Neural cell (in vitro differentiated cells): ENCODE results near the gene ADPRHL1.

ENCODE experiments used
- EZH2 ChIP-seq: fragments of 200-600, 300-800 bp; shearing (Covaris generic), sonication (generic); IDR thresholded peaks from 2 replicates; pipeline ENCODE4 v1.6.1; 2014; ENCODE audit warnings: antibody characterized with exemption, low read length, borderline replicate concordance, mild to moderate bottlenecking; ENCODE audit not compliant: insufficient read depth, poor library complexity, severe bottlenecking
- MXI1 ChIP-seq: fragments of 450-650 bp; conservative IDR thresholded peaks from 2 replicates; pipeline ENCODE4 v1.6.1; 2014; ENCODE audit warnings: antibody characterized with exemption, mild to moderate bottlenecking; ENCODE audit not compliant: poor library complexity, severe bottlenecking
- RAD21 ChIP-seq: fragments of 450-650 bp; conservative IDR thresholded peaks from 2 replicates; pipeline ENCODE4 v1.6.1; 2014; ENCODE audit warnings: antibody characterized with exemption, mild to moderate bottlenecking, moderate library complexity
- SMC3 ChIP-seq: fragments of 450-650 bp; conservative IDR thresholded peaks from 2 replicates; pipeline ENCODE4 v1.6.1; 2014; ENCODE audit warnings: antibody characterized with exemption, mild to moderate bottlenecking, moderate library complexity; ENCODE audit not compliant: poor library complexity
- TF ChIP-seq, protein P1 (sequence below): fragments of 450-650 bp; IDR thresholded peaks from 2 replicates; pipeline ENCODE4 v1.5.1; 2014; ENCODE audit warnings: antibody characterized with exemption, mild to moderate bottlenecking, moderate library complexity; ENCODE audit not compliant: poor library complexity, severe bottlenecking
- TF ChIP-seq, protein P2 (sequence below): IDR thresholded peaks from 2 replicates; pipeline ENCODE4 v1.6.1; 2012; ENCODE audit warnings: borderline replicate concordance

DNA sequence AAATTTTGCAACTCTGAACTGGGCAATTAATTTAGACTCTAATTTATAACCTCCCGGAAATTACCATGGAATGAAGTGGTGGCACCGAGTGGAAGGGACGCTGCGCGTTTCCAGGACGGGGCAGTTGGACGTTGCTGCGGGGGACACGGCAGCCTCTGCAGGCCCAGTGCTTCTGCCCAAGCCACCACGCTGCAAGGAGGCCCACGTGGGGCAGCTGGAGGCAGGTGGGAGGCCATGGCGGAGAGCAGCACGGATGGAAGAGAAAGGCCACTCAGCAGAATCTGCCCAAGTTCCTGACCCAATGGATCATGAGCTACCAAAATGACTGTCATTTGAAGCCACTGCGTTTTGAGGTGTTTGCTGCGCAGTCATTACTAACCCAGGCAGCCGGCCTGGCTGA is 11.2 kb upstream of the ADPRHL1 start:
- TF ChIP-seq EZH2 (no peak), SMC3 (no peak), RAD21 (no peak), MXI1 (no peak)
- TF ChIP-seq, protein P1, sequence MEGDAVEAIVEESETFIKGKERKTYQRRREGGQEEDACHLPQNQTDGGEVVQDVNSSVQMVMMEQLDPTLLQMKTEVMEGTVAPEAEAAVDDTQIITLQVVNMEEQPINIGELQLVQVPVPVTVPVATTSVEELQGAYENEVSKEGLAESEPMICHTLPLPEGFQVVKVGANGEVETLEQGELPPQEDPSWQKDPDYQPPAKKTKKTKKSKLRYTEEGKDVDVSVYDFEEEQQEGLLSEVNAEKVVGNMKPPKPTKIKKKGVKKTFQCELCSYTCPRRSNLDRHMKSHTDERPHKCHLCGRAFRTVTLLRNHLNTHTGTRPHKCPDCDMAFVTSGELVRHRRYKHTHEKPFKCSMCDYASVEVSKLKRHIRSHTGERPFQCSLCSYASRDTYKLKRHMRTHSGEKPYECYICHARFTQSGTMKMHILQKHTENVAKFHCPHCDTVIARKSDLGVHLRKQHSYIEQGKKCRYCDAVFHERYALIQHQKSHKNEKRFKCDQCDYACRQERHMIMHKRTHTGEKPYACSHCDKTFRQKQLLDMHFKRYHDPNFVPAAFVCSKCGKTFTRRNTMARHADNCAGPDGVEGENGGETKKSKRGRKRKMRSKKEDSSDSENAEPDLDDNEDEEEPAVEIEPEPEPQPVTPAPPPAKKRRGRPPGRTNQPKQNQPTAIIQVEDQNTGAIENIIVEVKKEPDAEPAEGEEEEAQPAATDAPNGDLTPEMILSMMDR: no peak
- TF ChIP-seq, protein P2, sequence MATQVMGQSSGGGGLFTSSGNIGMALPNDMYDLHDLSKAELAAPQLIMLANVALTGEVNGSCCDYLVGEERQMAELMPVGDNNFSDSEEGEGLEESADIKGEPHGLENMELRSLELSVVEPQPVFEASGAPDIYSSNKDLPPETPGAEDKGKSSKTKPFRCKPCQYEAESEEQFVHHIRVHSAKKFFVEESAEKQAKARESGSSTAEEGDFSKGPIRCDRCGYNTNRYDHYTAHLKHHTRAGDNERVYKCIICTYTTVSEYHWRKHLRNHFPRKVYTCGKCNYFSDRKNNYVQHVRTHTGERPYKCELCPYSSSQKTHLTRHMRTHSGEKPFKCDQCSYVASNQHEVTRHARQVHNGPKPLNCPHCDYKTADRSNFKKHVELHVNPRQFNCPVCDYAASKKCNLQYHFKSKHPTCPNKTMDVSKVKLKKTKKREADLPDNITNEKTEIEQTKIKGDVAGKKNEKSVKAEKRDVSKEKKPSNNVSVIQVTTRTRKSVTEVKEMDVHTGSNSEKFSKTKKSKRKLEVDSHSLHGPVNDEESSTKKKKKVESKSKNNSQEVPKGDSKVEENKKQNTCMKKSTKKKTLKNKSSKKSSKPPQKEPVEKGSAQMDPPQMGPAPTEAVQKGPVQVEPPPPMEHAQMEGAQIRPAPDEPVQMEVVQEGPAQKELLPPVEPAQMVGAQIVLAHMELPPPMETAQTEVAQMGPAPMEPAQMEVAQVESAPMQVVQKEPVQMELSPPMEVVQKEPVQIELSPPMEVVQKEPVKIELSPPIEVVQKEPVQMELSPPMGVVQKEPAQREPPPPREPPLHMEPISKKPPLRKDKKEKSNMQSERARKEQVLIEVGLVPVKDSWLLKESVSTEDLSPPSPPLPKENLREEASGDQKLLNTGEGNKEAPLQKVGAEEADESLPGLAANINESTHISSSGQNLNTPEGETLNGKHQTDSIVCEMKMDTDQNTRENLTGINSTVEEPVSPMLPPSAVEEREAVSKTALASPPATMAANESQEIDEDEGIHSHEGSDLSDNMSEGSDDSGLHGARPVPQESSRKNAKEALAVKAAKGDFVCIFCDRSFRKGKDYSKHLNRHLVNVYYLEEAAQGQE: no peak
